ENCODE results near the gene TAT. TPM values are rescaled to one million over a fixed set of nuclear protein-coding genes. Genes with fewer than 3 reads are reported as not detected.

TAT gene
- total RNA-seq, 1 donor from 2014 or later = 0.35 TPM

- no peaks in the 10 kb centered on the region for H3K36me3 Mint-ChIP-seq (ENCODE audit: low read depth)
- H3K4me3 Mint-ChIP-seq (ENCODE audit: unreplicated experiment) = no peak overlapping the region
- no peak for DNase-seq (ENCODE audit: low spot score)
- TF ChIP-seq CTCF (IDR thresholded peaks at IDR 0.05) = no peak
- H3K27ac Mint-ChIP-seq (ENCODE audit: unreplicated experiment) = no peak overlapping the region
- H3K9me3 Mint-ChIP-seq (ENCODE audit: low read depth) = no peaks in the 10 kb centered on the region
- peaks cover 33% of the 10 kb centered on the region for H3K27me3 Mint-ChIP-seq (ENCODE audit: low read depth)
- H3K4me1 Mint-ChIP-seq (ENCODE audit: low read depth) = peaks cover 12% of the 10 kb centered on the region
These were observed 48.6 kb downstream of the TAT start for GRCh38 chr16:71528257-71528656.

- Mint-ChIP-seq H3K9me3 (ENCODE audit: low read depth) (no peaks in the 10 kb centered on the region), H3K27me3 (ENCODE audit: low read depth) (peaks cover 52% of the 10 kb centered on the region), H3K4me3 (ENCODE audit: unreplicated experiment) (no peak within 1 kb of the TSS), H3K36me3 (ENCODE audit: low read depth) (no peaks in the 10 kb centered on the region), H3K4me1 (ENCODE audit: low read depth) (peaks cover 12% of the 10 kb centered on the region), H3K27ac (ENCODE audit: unreplicated experiment) (no peak within 1 kb of the TSS)
- no peak for TF ChIP-seq CTCF (IDR thresholded peaks at IDR 0.05)
- no peak for DNase-seq (ENCODE audit: low spot score)
These were observed 50.7 kb downstream of the TAT start, which contains the start of gene CHST4 for GRCh38 chr16:71526111-71526631. Gene CHST4, plus strand, starts transcription at chr16:71526426. Its CDS starts 10,252 bp downstream, at chr16:71536678.

- Mint-ChIP-seq H3K27me3 (ENCODE audit: low read depth) (peaks cover 54% of the 10 kb centered on the region), H3K27ac (ENCODE audit: unreplicated experiment) (no peak overlapping the region), H3K4me1 (ENCODE audit: low read depth) (peaks cover 12% of the 10 kb centered on the region), H3K4me3 (ENCODE audit: unreplicated experiment) (no peak overlapping the region), H3K9me3 (ENCODE audit: low read depth) (no peaks in the 10 kb centered on the region), H3K36me3 (ENCODE audit: low read depth) (no peaks in the 10 kb centered on the region)
- no peak for DNase-seq (ENCODE audit: low spot score)
- no peak for TF ChIP-seq CTCF (IDR thresholded peaks at IDR 0.05)
These were observed 52.0 kb downstream of the TAT start for GRCh38 chr16:71524566-71525553.

- H3K27ac Mint-ChIP-seq (ENCODE audit: unreplicated experiment) = no peak overlapping the region
- H3K36me3 Mint-ChIP-seq (ENCODE audit: low read depth) = no peaks in the 10 kb centered on the region
- no peaks in the 10 kb centered on the region for H3K9me3 Mint-ChIP-seq (ENCODE audit: low read depth)
- H3K4me1 Mint-ChIP-seq (ENCODE audit: low read depth) = peaks cover 2% of the 10 kb centered on the region
- peaks cover 40% of the 10 kb centered on the region for H3K27me3 Mint-ChIP-seq (ENCODE audit: low read depth)
- no peak overlapping the region for H3K4me3 Mint-ChIP-seq (ENCODE audit: unreplicated experiment)
- no peak for DNase-seq (ENCODE audit: low spot score)
- no peak for TF ChIP-seq CTCF (IDR thresholded peaks at IDR 0.05)
These were observed 56.3 kb downstream of the TAT start for GRCh38 chr16:71520550-71520949.

Other genes with a start within 250 kb of the TAT start
- 0.39 to 0.85 TPM in 2 of 3 replicates, not detected in the other for gene CALB2, start 218.4 kb downstream of the TAT start, total RNA-seq
- not detected in 3 replicates for gene TLE7, start 135.0 kb downstream of the TAT start, total RNA-seq
- 8.6 to 10.4 TPM (median 8.8 TPM) in 3 replicates for gene ZNF23, start 114.8 kb downstream of the TAT start, total RNA-seq
- gene ZNF19, start 87.8 kb downstream of the TAT start, total RNA-seq = 1.7 to 3.9 TPM (median 2.1 TPM) in 3 replicates
- gene CHST4, start 50.7 kb downstream of the TAT start, total RNA-seq = not detected in 3 replicates
- gene MARVELD3, start 49.1 kb upstream of the TAT start, total RNA-seq = 0.39 to 2.4 TPM (median 2.1 TPM) in 3 replicates
- 10.2 to 12.0 TPM (median 10.9 TPM) in 3 replicates for gene PHLPP2, start 147.6 kb upstream of the TAT start, total RNA-seq
- gene AP1G1, start 231.7 kb upstream of the TAT start, total RNA-seq = 62.7 to 82.0 TPM (median 62.9 TPM) in 3 replicates